Fibroblast of pulmonary artery (primary cell): Measurements from ENCODE around the gene STPG4.

Source experiments
- DNase-seq: peaks from one replicate; pipeline ENCODE4 v3.0.0-alpha.2; 2010; ENCODE audit warnings: low read depth
- H3K4me3 ChIP-seq: replicated peaks from 2 replicates; pipeline ENCODE4 v1.5.1; 2011; ENCODE audit warnings: low read depth, mild to moderate bottlenecking, control low read depth, low read length, moderate library complexity
- TF ChIP-seq, protein P1 (sequence below): IDR thresholded peaks from 2 replicates; pipeline ENCODE4 v1.5.1; 2011; ENCODE audit warnings: mild to moderate bottlenecking, control low read depth, low read length, inconsistent platforms; ENCODE audit errors: missing control alignments

The STPG4 gene

DNA sequence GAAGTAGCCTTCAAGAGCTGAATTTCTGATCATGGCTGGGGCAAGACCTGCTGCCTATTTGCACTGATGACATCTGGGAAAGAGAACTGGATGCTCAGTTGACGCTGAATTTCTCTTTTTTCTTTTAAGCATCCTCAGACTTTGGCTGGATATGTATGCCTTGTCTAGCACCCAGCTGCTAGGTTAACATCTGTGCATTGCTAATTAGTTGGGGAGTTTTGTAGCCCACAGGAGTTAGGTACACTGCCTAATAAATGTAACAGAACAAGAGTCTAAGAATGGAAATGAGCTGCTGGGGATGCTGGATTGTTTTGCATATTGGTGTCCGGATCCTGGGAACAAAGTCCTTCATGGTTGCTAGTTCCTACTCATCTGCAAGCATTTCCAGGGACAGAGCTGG is 40.9 kb upstream of the STPG4 start:
- H3K4me3 ChIP-seq: no peak overlapping the region
- DNase-seq: no peak
- TF ChIP-seq, protein P1, sequence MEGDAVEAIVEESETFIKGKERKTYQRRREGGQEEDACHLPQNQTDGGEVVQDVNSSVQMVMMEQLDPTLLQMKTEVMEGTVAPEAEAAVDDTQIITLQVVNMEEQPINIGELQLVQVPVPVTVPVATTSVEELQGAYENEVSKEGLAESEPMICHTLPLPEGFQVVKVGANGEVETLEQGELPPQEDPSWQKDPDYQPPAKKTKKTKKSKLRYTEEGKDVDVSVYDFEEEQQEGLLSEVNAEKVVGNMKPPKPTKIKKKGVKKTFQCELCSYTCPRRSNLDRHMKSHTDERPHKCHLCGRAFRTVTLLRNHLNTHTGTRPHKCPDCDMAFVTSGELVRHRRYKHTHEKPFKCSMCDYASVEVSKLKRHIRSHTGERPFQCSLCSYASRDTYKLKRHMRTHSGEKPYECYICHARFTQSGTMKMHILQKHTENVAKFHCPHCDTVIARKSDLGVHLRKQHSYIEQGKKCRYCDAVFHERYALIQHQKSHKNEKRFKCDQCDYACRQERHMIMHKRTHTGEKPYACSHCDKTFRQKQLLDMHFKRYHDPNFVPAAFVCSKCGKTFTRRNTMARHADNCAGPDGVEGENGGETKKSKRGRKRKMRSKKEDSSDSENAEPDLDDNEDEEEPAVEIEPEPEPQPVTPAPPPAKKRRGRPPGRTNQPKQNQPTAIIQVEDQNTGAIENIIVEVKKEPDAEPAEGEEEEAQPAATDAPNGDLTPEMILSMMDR: no peak

DNA sequence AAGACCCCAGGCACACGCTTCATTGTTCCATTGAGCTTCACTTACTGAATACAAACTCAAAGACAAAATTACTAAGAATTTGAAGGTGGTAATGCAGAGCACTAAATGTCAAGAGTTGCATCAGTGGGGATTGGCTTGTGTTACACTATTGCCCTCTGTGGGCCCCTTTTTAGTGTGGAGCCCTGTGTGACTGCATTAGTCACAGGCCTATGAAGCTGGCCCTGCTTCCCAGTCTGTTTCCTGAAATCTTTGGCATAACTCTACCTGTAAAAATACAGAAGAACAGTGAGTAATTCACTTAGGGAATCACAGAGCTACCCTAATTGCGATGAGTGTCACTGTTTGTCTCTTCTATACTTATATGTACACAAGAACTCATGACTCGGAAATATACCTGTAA is 40.0 kb upstream of the STPG4 start:
- TF ChIP-seq, protein P1: no peak
- DNase-seq: peak; percentile 53
- H3K4me3 ChIP-seq: no peak overlapping the region

DNA sequence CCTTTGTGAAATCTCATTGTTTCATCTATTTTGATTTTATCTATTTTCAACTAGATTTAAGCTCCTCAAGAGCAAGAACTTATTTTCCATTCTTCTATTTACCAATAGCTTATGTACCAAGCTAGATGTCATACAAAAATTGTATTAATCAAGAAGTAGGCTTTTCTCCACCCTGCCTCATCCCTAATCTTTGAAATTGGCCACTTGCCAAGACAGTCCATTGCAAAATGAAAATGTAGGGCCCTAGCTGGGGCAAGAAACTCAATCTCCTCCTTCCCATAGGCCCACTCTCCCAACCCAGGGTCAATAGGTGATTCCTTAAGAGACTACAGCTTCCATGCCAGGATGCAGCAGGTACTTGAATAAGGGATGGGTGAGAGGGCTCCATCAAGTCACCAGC is 39.3 kb upstream of the STPG4 start:
- H3K4me3 ChIP-seq: no peak overlapping the region
- TF ChIP-seq, protein P1: no peak
- no peak for DNase-seq

DNA sequence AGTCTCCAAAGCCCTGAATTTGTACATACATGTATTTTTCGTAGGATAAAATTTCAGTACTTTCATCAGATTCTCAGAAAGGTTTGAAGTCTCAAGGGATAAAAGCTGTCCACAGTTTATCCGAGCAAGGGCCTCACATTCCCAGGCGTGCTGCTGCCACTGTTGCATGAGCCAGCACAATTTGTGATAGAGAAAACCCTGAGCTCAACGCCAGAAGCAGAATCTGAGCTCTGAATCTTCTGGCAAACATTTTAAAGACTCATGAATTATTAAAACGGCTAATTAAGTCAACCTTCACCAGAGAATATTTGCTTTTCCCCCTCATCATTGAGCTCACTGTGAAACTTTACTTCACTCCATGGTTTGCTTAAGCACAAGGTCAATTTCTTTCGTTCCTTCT is 38.5 kb upstream of the STPG4 start:
- no peak for DNase-seq
- TF ChIP-seq, protein P1: no peak
- no peak overlapping the region for H3K4me3 ChIP-seq

DNA sequence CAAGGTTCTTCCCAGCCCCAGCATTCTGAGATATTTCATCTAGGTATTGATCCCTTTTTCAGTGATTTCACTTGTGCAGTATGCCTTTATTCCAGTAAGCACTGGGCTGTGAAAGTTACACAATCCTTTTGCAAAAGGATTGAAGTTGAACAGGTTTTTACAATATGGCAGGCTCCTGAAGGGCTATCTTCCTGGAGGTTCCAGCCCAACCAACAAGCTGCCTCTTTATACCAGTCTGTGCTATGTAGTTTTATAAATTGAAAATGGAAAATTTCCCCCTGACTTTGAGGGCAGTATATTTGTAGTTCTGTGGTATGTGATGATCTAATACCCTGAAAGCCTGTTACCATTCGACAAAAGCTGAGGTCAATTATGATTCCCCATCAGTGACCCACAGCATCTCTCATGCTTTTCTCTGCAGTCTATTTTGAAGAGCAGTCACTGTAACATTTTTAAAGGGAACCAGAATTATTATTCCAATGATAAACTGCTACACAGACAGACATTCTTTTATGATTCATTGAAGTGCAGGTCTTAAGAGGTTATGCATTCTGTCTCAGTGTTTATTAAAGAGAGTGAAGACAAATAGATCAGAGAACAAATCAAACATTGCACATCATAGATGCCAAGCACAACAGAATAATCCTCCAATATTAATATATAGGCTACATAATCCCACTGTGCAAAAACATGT is 35.2 kb upstream of the STPG4 start:
- TF ChIP-seq, protein P1: no peak
- DNase-seq: peak; percentile 42
- no peak overlapping the region for H3K4me3 ChIP-seq

DNA sequence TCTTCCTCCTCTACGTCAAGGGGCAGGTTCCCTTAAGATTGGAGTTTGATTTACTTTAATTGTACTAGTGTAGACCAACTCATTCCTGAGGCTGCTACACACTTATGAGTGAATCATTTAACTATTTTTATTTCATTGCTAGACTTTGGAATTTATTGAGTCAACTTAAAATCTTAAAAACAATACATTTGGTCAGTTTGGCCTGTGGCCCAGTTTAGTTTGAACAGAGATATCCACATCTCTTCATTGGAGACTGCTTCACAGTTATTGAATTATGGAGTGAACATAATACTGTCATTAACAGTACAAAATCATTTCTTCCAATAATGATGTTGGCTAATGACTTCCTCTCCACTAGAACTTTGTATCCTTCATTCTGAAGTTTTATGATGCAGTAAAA is 34.5 kb upstream of the STPG4 start:
- H3K4me3 ChIP-seq: no peak overlapping the region
- peak; percentile 90 for DNase-seq
- TF ChIP-seq, protein P1: no peak

DNA sequence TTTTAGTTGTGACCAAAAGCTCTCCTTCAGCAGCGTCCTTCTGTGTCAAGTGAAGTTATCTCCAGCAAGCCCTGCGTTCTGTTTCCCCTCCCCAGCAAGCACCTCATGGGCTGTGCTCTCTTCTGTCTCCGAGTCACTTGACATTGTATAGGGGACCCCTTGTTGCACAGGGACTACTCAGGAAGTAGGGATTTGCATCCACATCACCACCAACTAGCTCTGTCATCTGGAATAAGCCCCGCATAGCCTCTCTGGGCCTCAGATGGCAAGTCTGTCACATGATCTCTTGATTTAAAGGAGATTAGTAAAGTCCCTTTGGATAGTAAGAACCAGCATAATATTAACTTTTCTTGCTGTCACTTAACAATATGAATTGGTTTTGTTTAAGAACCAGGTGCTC is 32.0 kb upstream of the STPG4 start:
- H3K4me3 ChIP-seq: no peak overlapping the region
- TF ChIP-seq, protein P1: no peak
- no peak for DNase-seq
